Esophagus squamous epithelium (tissue), 4 donors: ENCODE results near the gene TWIST1.

ENCODE experiments used
- POLR2A ChIP-seq, 4 donors: fragments of 450-650 bp; IDR thresholded peaks; one replicate each; pipeline ENCODE4 v1.6.1; 2017; ENCODE audit warnings: antibody characterized with exemption in 4 of 4, mild to moderate bottlenecking in 4 of 4, moderate library complexity in 3 of 4
- TF ChIP-seq, protein P1 (sequence below), 6 experiments: fragments of 450-650 bp in 4 of 6; fragments of 200-600 bp in 2 of 6; sonication (generic) in 2 of 6; IDR thresholded peaks; one replicate each; pipeline ENCODE4 v1.5.1; 2016 to 2019; ENCODE audit warnings: antibody characterized with exemption in 6 of 6, mild to moderate bottlenecking in 4 of 6, moderate library complexity in 4 of 6

DNA sequence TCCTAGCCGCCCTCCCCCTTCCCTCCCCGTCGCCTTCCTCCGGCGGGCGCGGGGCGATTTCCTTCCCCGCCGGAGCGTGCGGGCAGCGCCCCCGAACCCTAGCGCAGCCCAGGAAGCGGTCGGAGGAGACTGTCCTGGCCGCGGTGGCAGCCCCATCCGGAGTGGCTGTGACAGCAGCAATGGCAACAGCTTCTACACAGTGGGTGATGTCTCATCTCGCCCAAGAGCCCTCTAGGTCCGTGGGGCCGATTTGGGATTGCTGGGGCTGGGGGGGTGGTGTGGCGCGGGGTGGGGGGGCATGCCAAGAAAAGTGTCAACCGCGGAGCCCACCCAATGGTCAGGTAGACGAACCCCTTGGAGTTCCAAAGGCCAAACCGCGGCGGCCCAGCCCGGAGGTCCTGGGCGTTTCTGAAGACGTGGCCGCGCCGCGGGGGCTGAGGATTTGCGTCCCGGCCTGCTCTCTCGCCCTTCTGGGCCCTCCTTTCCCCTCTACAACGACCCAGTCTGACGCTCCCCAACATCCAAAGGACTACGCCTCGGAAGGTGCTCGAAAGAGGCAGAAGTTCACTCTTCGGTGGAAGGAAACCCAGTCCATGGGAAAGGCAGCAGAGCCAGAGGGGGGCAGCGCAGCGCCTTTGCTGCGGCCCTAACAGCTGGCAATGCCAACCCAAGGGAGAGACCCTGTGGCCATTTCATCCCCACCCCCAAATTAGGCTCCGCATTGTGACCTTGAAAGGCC is 603 bp upstream of the TWIST1 start:
- TF ChIP-seq, protein P1, sequence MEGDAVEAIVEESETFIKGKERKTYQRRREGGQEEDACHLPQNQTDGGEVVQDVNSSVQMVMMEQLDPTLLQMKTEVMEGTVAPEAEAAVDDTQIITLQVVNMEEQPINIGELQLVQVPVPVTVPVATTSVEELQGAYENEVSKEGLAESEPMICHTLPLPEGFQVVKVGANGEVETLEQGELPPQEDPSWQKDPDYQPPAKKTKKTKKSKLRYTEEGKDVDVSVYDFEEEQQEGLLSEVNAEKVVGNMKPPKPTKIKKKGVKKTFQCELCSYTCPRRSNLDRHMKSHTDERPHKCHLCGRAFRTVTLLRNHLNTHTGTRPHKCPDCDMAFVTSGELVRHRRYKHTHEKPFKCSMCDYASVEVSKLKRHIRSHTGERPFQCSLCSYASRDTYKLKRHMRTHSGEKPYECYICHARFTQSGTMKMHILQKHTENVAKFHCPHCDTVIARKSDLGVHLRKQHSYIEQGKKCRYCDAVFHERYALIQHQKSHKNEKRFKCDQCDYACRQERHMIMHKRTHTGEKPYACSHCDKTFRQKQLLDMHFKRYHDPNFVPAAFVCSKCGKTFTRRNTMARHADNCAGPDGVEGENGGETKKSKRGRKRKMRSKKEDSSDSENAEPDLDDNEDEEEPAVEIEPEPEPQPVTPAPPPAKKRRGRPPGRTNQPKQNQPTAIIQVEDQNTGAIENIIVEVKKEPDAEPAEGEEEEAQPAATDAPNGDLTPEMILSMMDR (IDR thresholded peaks at IDR 0.05), result no peak
- TF ChIP-seq POLR2A (IDR thresholded peaks at IDR 0.05), result peak in 1 of 4 donors; percentile 2
